ENCODE data around the gene PITX2.

- TF ChIP-seq, protein P1, sequence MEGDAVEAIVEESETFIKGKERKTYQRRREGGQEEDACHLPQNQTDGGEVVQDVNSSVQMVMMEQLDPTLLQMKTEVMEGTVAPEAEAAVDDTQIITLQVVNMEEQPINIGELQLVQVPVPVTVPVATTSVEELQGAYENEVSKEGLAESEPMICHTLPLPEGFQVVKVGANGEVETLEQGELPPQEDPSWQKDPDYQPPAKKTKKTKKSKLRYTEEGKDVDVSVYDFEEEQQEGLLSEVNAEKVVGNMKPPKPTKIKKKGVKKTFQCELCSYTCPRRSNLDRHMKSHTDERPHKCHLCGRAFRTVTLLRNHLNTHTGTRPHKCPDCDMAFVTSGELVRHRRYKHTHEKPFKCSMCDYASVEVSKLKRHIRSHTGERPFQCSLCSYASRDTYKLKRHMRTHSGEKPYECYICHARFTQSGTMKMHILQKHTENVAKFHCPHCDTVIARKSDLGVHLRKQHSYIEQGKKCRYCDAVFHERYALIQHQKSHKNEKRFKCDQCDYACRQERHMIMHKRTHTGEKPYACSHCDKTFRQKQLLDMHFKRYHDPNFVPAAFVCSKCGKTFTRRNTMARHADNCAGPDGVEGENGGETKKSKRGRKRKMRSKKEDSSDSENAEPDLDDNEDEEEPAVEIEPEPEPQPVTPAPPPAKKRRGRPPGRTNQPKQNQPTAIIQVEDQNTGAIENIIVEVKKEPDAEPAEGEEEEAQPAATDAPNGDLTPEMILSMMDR (IDR thresholded peaks at IDR 0.05; ENCODE audit: borderline replicate concordance, extremely low read depth, low read length, poor library complexity, severe bottlenecking), result no peak
- no peak for TF ChIP-seq EZH2 (IDR thresholded peaks at IDR 0.05; ENCODE audit: borderline replicate concordance, low read depth, low read length, severe bottlenecking)
Observed at GRCh38 chr4:110609044-110609750, 13.7 kb downstream of the PITX2 start.

Measured in DND-41 (cell line).